Activated naive CD8-positive, alpha-beta T cell treated with anti-CD3 and anti-CD28 coated beads, Interleukin-2, amount 50 U/mL, for 24 hours (primary cell): ENCODE results near the gene SYCN.
A peak's percentile ranks its signal among the peaks of the same experiment; 100 is the strongest.

ENCODE experiments used
- ATAC-seq: fragments of 150-1000 bp; cut with Tn5 transposase; one replicate; pipeline ENCODE4 v1.10.0; 2021
- DNase-seq: peaks from one replicate; pipeline ENCODE4 v3.0.0; 2021
- H3K27ac Mint-ChIP-seq: one replicate; pipeline ENCODE4 v1.8.0; 2021; ENCODE audit warnings: mild to moderate bottlenecking, mixed read lengths
- H3K27me3 Mint-ChIP-seq: one replicate; pipeline ENCODE4 v1.8.0; 2021; ENCODE audit warnings: mixed read lengths
- H3K36me3 Mint-ChIP-seq: one replicate; pipeline ENCODE4 v1.8.0; 2021; ENCODE audit warnings: low read depth, mixed read lengths
- H3K4me1 Mint-ChIP-seq: one replicate; pipeline ENCODE4 v1.8.0; 2021; ENCODE audit warnings: mixed read lengths
- H3K4me3 Mint-ChIP-seq: one replicate; pipeline ENCODE4 v1.8.0; 2021; ENCODE audit warnings: mild to moderate bottlenecking, moderate library complexity, mixed read lengths
- H3K9me3 Mint-ChIP-seq: one replicate; pipeline ENCODE4 v1.8.0; 2021; ENCODE audit warnings: mixed read lengths

SYCN gene

GRCh38 chr19:39162441-39163043 lies 41.5 kb downstream of the SYCN start:
- ATAC-seq (no peak), DNase-seq (no peak)
- Mint-ChIP-seq H3K27me3 (no peaks in the 10 kb centered on the region), H3K27ac (peak overlapping the region; percentile 52), H3K36me3 (no peaks in the 10 kb centered on the region), H3K9me3 (no peaks in the 10 kb centered on the region), H3K4me1 (peaks cover 13% of the 10 kb centered on the region), H3K4me3 (no peak overlapping the region)

- ATAC-seq (no peak), DNase-seq (no peak)
- peaks cover 13% of the 10 kb centered on the region for H3K4me1 Mint-ChIP-seq
- H3K27me3 Mint-ChIP-seq = no peaks in the 10 kb centered on the region
- no peaks in the 10 kb centered on the region for H3K36me3 Mint-ChIP-seq
- no peak overlapping the region for H3K27ac Mint-ChIP-seq
- H3K4me3 Mint-ChIP-seq = no peak overlapping the region
- no peaks in the 10 kb centered on the region for H3K9me3 Mint-ChIP-seq
These were observed 43.0 kb downstream of the SYCN start for GRCh38 chr19:39160889-39161672.

GRCh38 chr19:39160523-39160861 lies 43.6 kb downstream of the SYCN start:
- H3K4me3 Mint-ChIP-seq = no peak overlapping the region
- no peaks in the 10 kb centered on the region for H3K36me3 Mint-ChIP-seq
- DNase-seq (no peak), ATAC-seq (no peak)
- H3K27ac Mint-ChIP-seq = no peak overlapping the region
- no peaks in the 10 kb centered on the region for H3K9me3 Mint-ChIP-seq
- H3K27me3 Mint-ChIP-seq = no peaks in the 10 kb centered on the region
- H3K4me1 Mint-ChIP-seq = peaks cover 13% of the 10 kb centered on the region

- Mint-ChIP-seq H3K9me3 (no peaks in the 10 kb centered on the region), H3K27ac (no peak overlapping the region), H3K4me1 (peaks cover 17% of the 10 kb centered on the region), H3K4me3 (no peak overlapping the region), H3K27me3 (no peaks in the 10 kb centered on the region), H3K36me3 (no peaks in the 10 kb centered on the region)
- ATAC-seq (no peak), DNase-seq (no peak)
These were observed 45.3 kb downstream of the SYCN start for GRCh38 chr19:39158646-39159260.

- H3K27me3 Mint-ChIP-seq = no peaks in the 10 kb centered on the region
- ATAC-seq (no peak), DNase-seq (no peak)
- no peaks in the 10 kb centered on the region for H3K9me3 Mint-ChIP-seq
- no peak overlapping the region for H3K27ac Mint-ChIP-seq
- H3K36me3 Mint-ChIP-seq = no peaks in the 10 kb centered on the region
- peaks cover 12% of the 10 kb centered on the region for H3K4me1 Mint-ChIP-seq
- no peak overlapping the region for H3K4me3 Mint-ChIP-seq
These were observed 46.1 kb downstream of the SYCN start for GRCh38 chr19:39157997-39158389.

- DNase-seq = no peak
- no peak for ATAC-seq
- Mint-ChIP-seq H3K27ac (no peak overlapping the region), H3K27me3 (no peaks in the 10 kb centered on the region), H3K4me1 (peaks cover 7% of the 10 kb centered on the region), H3K4me3 (no peak overlapping the region), H3K9me3 (no peaks in the 10 kb centered on the region), H3K36me3 (no peaks in the 10 kb centered on the region)
These were observed 46.6 kb downstream of the SYCN start for GRCh38 chr19:39157275-39157996.

GRCh38 chr19:39156326-39157230 lies 47.5 kb downstream of the SYCN start:
- ATAC-seq (no peak), DNase-seq (no peak)
- Mint-ChIP-seq H3K27ac (no peak overlapping the region), H3K9me3 (no peaks in the 10 kb centered on the region), H3K4me1 (peaks cover 6% of the 10 kb centered on the region), H3K4me3 (no peak overlapping the region), H3K27me3 (no peaks in the 10 kb centered on the region), H3K36me3 (no peaks in the 10 kb centered on the region)

- H3K36me3 Mint-ChIP-seq = no peaks in the 10 kb centered on the region
- no peaks in the 10 kb centered on the region for H3K9me3 Mint-ChIP-seq
- H3K4me3 Mint-ChIP-seq = no peak overlapping the region
- H3K4me1 Mint-ChIP-seq = peaks cover 6% of the 10 kb centered on the region
- no peak for ATAC-seq
- no peak for DNase-seq
- H3K27me3 Mint-ChIP-seq = no peaks in the 10 kb centered on the region
- no peak overlapping the region for H3K27ac Mint-ChIP-seq
These were observed 48.3 kb downstream of the SYCN start for GRCh38 chr19:39155741-39156140.

GRCh38 chr19:39155114-39155700 lies 48.9 kb downstream of the SYCN start:
- Mint-ChIP-seq H3K4me3 (no peak overlapping the region), H3K27me3 (no peaks in the 10 kb centered on the region), H3K9me3 (no peaks in the 10 kb centered on the region), H3K4me1 (peaks cover 4% of the 10 kb centered on the region), H3K27ac (no peak overlapping the region), H3K36me3 (no peaks in the 10 kb centered on the region)
- no peak for DNase-seq
- no peak for ATAC-seq

GRCh38 chr19:39154629-39155100 lies 49.4 kb downstream of the SYCN start:
- peaks cover 4% of the 10 kb centered on the region for H3K4me1 Mint-ChIP-seq
- DNase-seq = no peak
- no peaks in the 10 kb centered on the region for H3K27me3 Mint-ChIP-seq
- no peaks in the 10 kb centered on the region for H3K36me3 Mint-ChIP-seq
- ATAC-seq = no peak
- H3K27ac Mint-ChIP-seq = no peak overlapping the region
- H3K4me3 Mint-ChIP-seq = no peak overlapping the region
- no peaks in the 10 kb centered on the region for H3K9me3 Mint-ChIP-seq

GRCh38 chr19:39154100-39154628 lies 49.9 kb downstream of the SYCN start:
- ATAC-seq = no peak
- H3K27ac Mint-ChIP-seq = no peak overlapping the region
- DNase-seq = no peak

More at GRCh38 chr19:39154100-39154628, 49.9 kb downstream of the SYCN start:
- peaks cover 4% of the 10 kb centered on the region for H3K4me1 Mint-ChIP-seq
- no peak overlapping the region for H3K4me3 Mint-ChIP-seq
- no peaks in the 10 kb centered on the region for H3K9me3 Mint-ChIP-seq
- H3K27me3 Mint-ChIP-seq = no peaks in the 10 kb centered on the region
- H3K36me3 Mint-ChIP-seq = no peaks in the 10 kb centered on the region
